ENCODE results near the gene ARF1. TPM values are rescaled to one million over a fixed set of nuclear protein-coding genes. Genes with fewer than 3 reads are reported as not detected.

The ARF1 gene
- total RNA-seq, 1 experiment from 2014 or later, result 330 TPM

- TF ChIP-seq ATF6 (CRISPR knock-in tag; IDR thresholded peaks at IDR 0.05) (no peak), GTF2I (CRISPR knock-in tag; conservative IDR thresholded peaks at IDR 0.05) (no peak), ZNF317 (CRISPR knock-in tag; IDR thresholded peaks at IDR 0.05; ENCODE audit: borderline replicate concordance, low read depth) (no peak), CBFB (CRISPR knock-in tag; IDR thresholded peaks at IDR 0.05; ENCODE audit: low read depth) (no peak), CDX4 (CRISPR knock-in tag; IDR thresholded peaks at IDR 0.05; ENCODE audit: borderline replicate concordance) (no peak)
- Mint-ChIP-seq H3K36me3 (no peaks in the 10 kb centered on the region), H3K27me3 (ENCODE audit: low read depth) (peaks cover 91% of the 10 kb centered on the region), H3K27ac (no peak overlapping the region), H3K4me3 (peak overlapping the region; percentile 74), H3K4me1 (peaks cover 5% of the 10 kb centered on the region), H3K9me3 (no peaks in the 10 kb centered on the region)
- POLR2A ChIA-PET, result interaction anchor here (1.0 kb wide), 1 partner anchor 13 kb away, joined by 3 read pairs; no protein-coding TSS in a partner anchor
- ATAC-seq, result no peak
- CTCF ChIA-PET, result interaction anchor here (0.6 to 3.9 kb wide), 8 partner anchors 12 to 108 kb away, joined by 3 to 71 read pairs (median 4); partner anchors contain the start of gene WNT3A
- no peak for DNase-seq (ENCODE audit: low spot score)
Measured at GRCh38 chr1:228061411-228062084, 21.0 kb upstream of the ARF1 start.

DNA sequence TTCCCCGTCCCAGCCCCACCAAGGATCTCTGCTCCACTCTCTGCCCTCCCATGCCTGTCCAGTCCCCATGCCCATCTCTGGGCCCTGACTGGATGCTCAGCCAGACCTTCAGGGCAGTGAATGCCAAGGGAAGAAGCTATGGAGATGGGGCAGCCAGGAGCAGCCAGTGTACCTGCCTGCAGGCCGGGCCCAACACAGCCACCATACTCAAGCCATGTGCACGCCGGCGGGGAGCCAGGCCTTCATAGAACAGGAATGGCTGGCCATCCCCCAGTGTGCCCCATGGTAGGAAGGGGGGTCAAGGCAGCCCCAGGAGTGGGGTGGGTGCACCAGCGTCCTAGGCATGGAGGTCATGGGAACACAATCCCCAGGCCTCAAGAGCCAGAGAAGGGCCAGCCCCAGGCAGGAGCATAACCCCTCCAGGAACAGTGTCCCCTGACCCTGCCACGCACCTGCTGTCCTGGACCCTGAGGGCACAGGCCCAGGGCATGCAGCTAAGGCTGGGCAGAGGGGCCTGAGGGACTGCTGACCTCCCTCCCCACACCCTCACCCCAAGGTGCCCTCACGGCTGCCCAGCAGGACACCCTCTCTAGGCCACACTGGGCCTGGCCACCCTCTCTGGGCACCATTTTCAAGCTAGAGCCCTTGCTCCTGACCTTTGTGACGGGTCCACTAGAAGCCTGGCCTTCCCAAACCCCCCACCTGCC, 20.3 kb upstream of the ARF1 start:
- Mint-ChIP-seq H3K27ac (no peak overlapping the region), H3K36me3 (no peaks in the 10 kb centered on the region), H3K4me3 (no peak overlapping the region), H3K4me1 (peaks cover 5% of the 10 kb centered on the region), H3K9me3 (no peaks in the 10 kb centered on the region), H3K27me3 (ENCODE audit: low read depth) (peaks cover 91% of the 10 kb centered on the region)
- ATAC-seq, result no peak
- ChIA-PET POLR2A (no interaction called here), CTCF (interaction anchor here (0.9 to 3.9 kb wide), 4 partner anchors 12 to 63 kb away, joined by 3 to 71 read pairs (median 20); partner anchors contain the start of gene WNT3A)
- no peak for DNase-seq (ENCODE audit: low spot score)
- TF ChIP-seq GABPB1 (CRISPR knock-in tag; IDR thresholded peaks at IDR 0.05) (no peak), IRF2 (CRISPR knock-in tag; IDR thresholded peaks at IDR 0.05; ENCODE audit: borderline replicate concordance, low read depth) (no peak), MYBL2 (CRISPR knock-in tag; IDR thresholded peaks at IDR 0.05) (no peak), SMAD3 (CRISPR knock-in tag; IDR thresholded peaks at IDR 0.05; ENCODE audit: borderline replicate concordance) (no peak), NR3C1 (CRISPR knock-in tag; conservative IDR thresholded peaks at IDR 0.05; ENCODE audit: low read depth) (no peak), NFATC4 (CRISPR knock-in tag; IDR thresholded peaks at IDR 0.05) (no peak), E2F4 (CRISPR knock-in tag; IDR thresholded peaks at IDR 0.05; ENCODE audit: borderline replicate concordance, low read depth) (no peak)
- TF ChIP-seq, protein P1, sequence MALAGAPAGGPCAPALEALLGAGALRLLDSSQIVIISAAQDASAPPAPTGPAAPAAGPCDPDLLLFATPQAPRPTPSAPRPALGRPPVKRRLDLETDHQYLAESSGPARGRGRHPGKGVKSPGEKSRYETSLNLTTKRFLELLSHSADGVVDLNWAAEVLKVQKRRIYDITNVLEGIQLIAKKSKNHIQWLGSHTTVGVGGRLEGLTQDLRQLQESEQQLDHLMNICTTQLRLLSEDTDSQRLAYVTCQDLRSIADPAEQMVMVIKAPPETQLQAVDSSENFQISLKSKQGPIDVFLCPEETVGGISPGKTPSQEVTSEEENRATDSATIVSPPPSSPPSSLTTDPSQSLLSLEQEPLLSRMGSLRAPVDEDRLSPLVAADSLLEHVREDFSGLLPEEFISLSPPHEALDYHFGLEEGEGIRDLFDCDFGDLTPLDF (CRISPR knock-in tag; IDR thresholded peaks at IDR 0.05), result no peak

DNA sequence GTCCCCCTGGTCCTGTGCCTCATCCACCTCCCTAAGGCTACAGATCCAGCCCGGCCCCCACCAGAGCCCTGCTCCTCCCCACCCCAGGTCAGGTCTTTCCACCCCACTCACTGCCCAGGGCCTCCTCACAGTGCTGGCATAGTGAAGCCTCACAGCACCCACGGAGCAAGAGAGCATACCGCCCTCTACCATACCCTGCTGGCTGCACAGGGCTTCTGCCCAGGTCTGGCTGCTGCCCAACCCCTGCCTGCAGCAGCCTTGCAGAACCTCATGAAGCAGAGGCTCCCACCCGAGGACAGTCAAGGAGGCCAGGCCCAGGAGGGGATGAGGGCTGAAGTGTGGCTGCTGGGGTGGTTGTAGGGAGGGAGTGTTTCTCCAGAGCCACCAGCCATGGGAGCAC, 19.7 kb upstream of the ARF1 start:
- H3K27me3 Mint-ChIP-seq (ENCODE audit: low read depth), result peaks cover 91% of the 10 kb centered on the region
- H3K4me3 Mint-ChIP-seq, result no peak overlapping the region
- peaks cover 5% of the 10 kb centered on the region for H3K4me1 Mint-ChIP-seq
- no peaks in the 10 kb centered on the region for H3K9me3 Mint-ChIP-seq
- CTCF ChIA-PET, result interaction anchor here (3.9 kb wide), 1 partner anchor 63 kb away, joined by 36 read pairs; no protein-coding TSS in a partner anchor
- DNase-seq (ENCODE audit: low spot score) (no peak), ATAC-seq (no peak)
- POLR2A ChIA-PET, result no interaction called here
- H3K27ac Mint-ChIP-seq, result no peak overlapping the region
- no peaks in the 10 kb centered on the region for H3K36me3 Mint-ChIP-seq
- TF ChIP-seq EMX1 (CRISPR knock-in tag; IDR thresholded peaks at IDR 0.05) (no peak), MLX (CRISPR knock-in tag; IDR thresholded peaks at IDR 0.05) (no peak), NFATC4 (CRISPR knock-in tag; IDR thresholded peaks at IDR 0.05) (no peak), CREM (CRISPR knock-in tag; IDR thresholded peaks at IDR 0.05) (no peak)
- TF ChIP-seq, protein P2, sequence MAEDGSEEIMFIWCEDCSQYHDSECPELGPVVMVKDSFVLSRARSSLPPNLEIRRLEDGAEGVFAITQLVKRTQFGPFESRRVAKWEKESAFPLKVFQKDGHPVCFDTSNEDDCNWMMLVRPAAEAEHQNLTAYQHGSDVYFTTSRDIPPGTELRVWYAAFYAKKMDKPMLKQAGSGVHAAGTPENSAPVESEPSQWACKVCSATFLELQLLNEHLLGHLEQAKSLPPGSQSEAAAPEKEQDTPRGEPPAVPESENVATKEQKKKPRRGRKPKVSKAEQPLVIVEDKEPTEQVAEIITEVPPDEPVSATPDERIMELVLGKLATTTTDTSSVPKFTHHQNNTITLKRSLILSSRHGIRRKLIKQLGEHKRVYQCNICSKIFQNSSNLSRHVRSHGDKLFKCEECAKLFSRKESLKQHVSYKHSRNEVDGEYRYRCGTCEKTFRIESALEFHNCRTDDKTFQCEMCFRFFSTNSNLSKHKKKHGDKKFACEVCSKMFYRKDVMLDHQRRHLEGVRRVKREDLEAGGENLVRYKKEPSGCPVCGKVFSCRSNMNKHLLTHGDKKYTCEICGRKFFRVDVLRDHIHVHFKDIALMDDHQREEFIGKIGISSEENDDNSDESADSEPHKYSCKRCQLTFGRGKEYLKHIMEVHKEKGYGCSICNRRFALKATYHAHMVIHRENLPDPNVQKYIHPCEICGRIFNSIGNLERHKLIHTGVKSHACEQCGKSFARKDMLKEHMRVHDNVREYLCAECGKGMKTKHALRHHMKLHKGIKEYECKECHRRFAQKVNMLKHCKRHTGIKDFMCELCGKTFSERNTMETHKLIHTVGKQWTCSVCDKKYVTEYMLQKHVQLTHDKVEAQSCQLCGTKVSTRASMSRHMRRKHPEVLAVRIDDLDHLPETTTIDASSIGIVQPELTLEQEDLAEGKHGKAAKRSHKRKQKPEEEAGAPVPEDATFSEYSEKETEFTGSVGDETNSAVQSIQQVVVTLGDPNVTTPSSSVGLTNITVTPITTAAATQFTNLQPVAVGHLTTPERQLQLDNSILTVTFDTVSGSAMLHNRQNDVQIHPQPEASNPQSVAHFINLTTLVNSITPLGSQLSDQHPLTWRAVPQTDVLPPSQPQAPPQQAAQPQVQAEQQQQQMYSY (CRISPR knock-in tag; IDR thresholded peaks at IDR 0.05), result no peak
- TF ChIP-seq, protein P3, sequence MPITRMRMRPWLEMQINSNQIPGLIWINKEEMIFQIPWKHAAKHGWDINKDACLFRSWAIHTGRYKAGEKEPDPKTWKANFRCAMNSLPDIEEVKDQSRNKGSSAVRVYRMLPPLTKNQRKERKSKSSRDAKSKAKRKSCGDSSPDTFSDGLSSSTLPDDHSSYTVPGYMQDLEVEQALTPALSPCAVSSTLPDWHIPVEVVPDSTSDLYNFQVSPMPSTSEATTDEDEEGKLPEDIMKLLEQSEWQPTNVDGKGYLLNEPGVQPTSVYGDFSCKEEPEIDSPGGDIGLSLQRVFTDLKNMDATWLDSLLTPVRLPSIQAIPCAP (CRISPR knock-in tag; IDR thresholded peaks at IDR 0.05), result no peak

Measured in WTC11 (cell line).